HCT116 (cell line): Measurements from ENCODE around the gene LGALS12. TPM values are rescaled to one million over a fixed set of nuclear protein-coding genes. Genes with fewer than 3 reads are reported as not detected.

Experiments used
- ATAC-seq: fragments of 200-7000 bp; cut with Tn5 transposase; 2 replicates; pipeline ENCODE4 v1.9.1; 2020; ENCODE audit warnings: mild to moderate bottlenecking, moderate library complexity
- BruUV-seq: library from RNA; stranded (reverse); fragments of 400-500 nt; replicated peaks from 2 replicates; lab custom pipeline; 2021; lab: Mats Ljungman, UMichigan
- CTCF ChIA-PET: fragments of 300-600 bp; sonication (Branson Sonifier 250); formaldehyde crosslinking; loops from one replicate; lab custom pipeline; 2021; ENCODE audit warnings: antibody characterized with exemption; lab: Charles Lee
- POLR2A ChIA-PET: fragments of 300-600, 350-600 bp; sonication (Branson Sonifier 250); formaldehyde crosslinking; loops from one replicate; lab custom pipeline; 2021; ENCODE audit warnings: antibody characterized with exemption; lab: Charles Lee
- RAD21 ChIA-PET, 2 experiments: fragments of 300-600 bp; sonication (Branson Sonifier 250); formaldehyde crosslinking; loops; one replicate each; lab custom pipeline; 2023; ENCODE audit warnings: low total read pairs in 2 of 2; ENCODE audit not compliant: uncharacterized antibody in 2 of 2, unreplicated experiment in 2 of 2, low non-redundant PET in 1 of 2; lab: Charles Lee
- DNase-seq: peaks from one replicate; pipeline ENCODE4 v3.0.0-alpha.2; 2010; ENCODE audit warnings: low read depth, low spot score
- H2AFZ ChIP-seq: fragments of 200-600 bp; shearing (Covaris generic), sonication (generic); 2 replicates; pipeline ENCODE4 v1.6.1; 2017; ENCODE audit warnings: low read depth, mixed run types, mixed read lengths, antibody characterized with exemption, low read length; ENCODE audit not compliant: poor library complexity, severe bottlenecking
- H3K27ac ChIP-seq: 2 replicates; pipeline ENCODE4 v1.5.1; 2012; ENCODE audit warnings: low read depth, low read length
- H3K27me3 ChIP-seq: fragments of 200-600 bp; sonication (generic); 2 replicates; pipeline ENCODE4 v1.6.1; 2016; ENCODE audit warnings: mixed run types, low read length, mixed read lengths; ENCODE audit not compliant: insufficient read depth
- H3K36me3 ChIP-seq, 2 experiments: fragments of 200-500 bp in 1 of 2; fragments of 200-600 bp in 1 of 2; sonication (Bioruptor generic) in 1 of 2; sonication (generic) in 1 of 2; 2 replicates each; pipeline versions ENCODE4 v1.5.1 to v1.6.1; 2014 to 2016; ENCODE audit warnings: low read length in 2 of 2, inconsistent platforms in 1 of 2, mixed read lengths in 1 of 2, mixed run types in 1 of 2; ENCODE audit not compliant: insufficient read depth in 2 of 2, control insufficient read depth in 1 of 2
- H3K4me1 ChIP-seq, 2 experiments: fragments of 200-600 bp in 1 of 2; sonication (generic) in 1 of 2; 2 replicates each; pipeline versions ENCODE4 v1.5.1 to v1.6.1; 2012 to 2017; ENCODE audit warnings: low read length in 2 of 2, inconsistent platforms in 1 of 2, mild to moderate bottlenecking in 1 of 2, mixed read lengths in 1 of 2, mixed run types in 1 of 2, moderate library complexity in 1 of 2; ENCODE audit not compliant: insufficient read depth in 2 of 2, control insufficient read depth in 1 of 2
- H3K4me2 ChIP-seq: fragments of 200-600 bp; sonication (generic); 2 replicates; pipeline ENCODE4 v1.6.1; 2017; ENCODE audit warnings: mixed run types, low read length, mixed read lengths
- H3K4me3 ChIP-seq, 2 experiments: fragments of 200-600 bp in 1 of 2; sonication (generic) in 1 of 2; replicated peaks in 1 of 2; 2 replicates each; pipeline ENCODE4 v1.5.1; 2011 to 2016; ENCODE audit warnings: low read length in 2 of 2, control low read depth in 1 of 2, low read depth in 1 of 2, mild to moderate bottlenecking in 1 of 2, mixed read lengths in 1 of 2, mixed run types in 1 of 2
- H3K79me2 ChIP-seq: fragments of 200-600 bp; sonication (generic); 2 replicates; pipeline ENCODE4 v1.6.1; 2017; ENCODE audit warnings: mild to moderate bottlenecking, mixed run types, low read length, moderate library complexity, mixed read lengths; ENCODE audit not compliant: insufficient read depth
- H3K9ac ChIP-seq: fragments of 200-600 bp; sonication (generic); 2 replicates; pipeline ENCODE4 v1.6.1; 2016; ENCODE audit warnings: low read length, mixed read lengths
- H3K9me2 ChIP-seq: fragments of 200-600 bp; sonication (generic), shearing (Covaris generic); 2 replicates; pipeline ENCODE4 v1.6.1; 2017; ENCODE audit warnings: mixed run types, mild to moderate bottlenecking, moderate library complexity; ENCODE audit not compliant: insufficient read depth
- H3K9me3 ChIP-seq, 2 experiments: fragments of 200-500 bp in 1 of 2; fragments of 200-600 bp in 1 of 2; sonication (Bioruptor generic) in 1 of 2; sonication (generic) in 1 of 2; 2 replicates each; pipeline ENCODE4 v1.6.1; 2014 to 2017; ENCODE audit warnings: low read length in 2 of 2, mixed read lengths in 2 of 2, inconsistent platforms in 1 of 2, low read depth in 1 of 2, mild to moderate bottlenecking in 1 of 2, mixed run types in 1 of 2, moderate library complexity in 1 of 2; ENCODE audit not compliant: control insufficient read depth in 1 of 2, insufficient read depth in 1 of 2
- H4K20me1 ChIP-seq: fragments of 200-600 bp; sonication (generic), shearing (Covaris generic); 2 replicates; pipeline ENCODE4 v1.6.1; 2017; ENCODE audit warnings: mixed run types, mild to moderate bottlenecking, moderate library complexity; ENCODE audit not compliant: insufficient read depth
- ELF1 ChIP-seq: IDR thresholded peaks from 2 replicates; pipeline ENCODE4 v1.6.1; 2012; ENCODE audit warnings: low read depth, borderline replicate concordance
- POLR2A ChIP-seq: IDR thresholded peaks from 2 replicates; pipeline ENCODE4 v1.7.0; 2011; ENCODE audit warnings: borderline replicate concordance; ENCODE audit not compliant: insufficient read depth, insufficient read length; ENCODE audit errors: extremely low read depth
- SP1 ChIP-seq: IDR thresholded peaks from 2 replicates; pipeline ENCODE4 v1.6.1; 2012; ENCODE audit warnings: low read depth
- intact Hi-C: fragments of 100-400 bp; cut with micrococcal nuclease; formaldehyde crosslinking; loops from 2 replicates; pipeline ENCODE4 v1.10.0; 2022
- total RNA-seq: library from RNA; stranded (reverse); gene quantifications from one replicate; pipeline ENCODE4 v1.2.1, GENCODE V29; 2021; ENCODE audit not compliant: unreplicated experiment
- TF ChIP-seq, protein P1 (sequence below): IDR thresholded peaks from 2 replicates; pipeline ENCODE4 v1.6.1; 2011; ENCODE audit warnings: mild to moderate bottlenecking, low read length, moderate library complexity; ENCODE audit not compliant: insufficient replicate concordance; ENCODE audit errors: extremely low read depth
- TF ChIP-seq, protein P2 (sequence below): IDR thresholded peaks from 2 replicates; pipeline ENCODE4 v1.6.1; 2012
- TF ChIP-seq, protein P3 (sequence below), 3 experiments: fragments of 200-600 bp in 1 of 3; sonication (generic) in 1 of 3; IDR thresholded peaks in 2 of 3; conservative IDR thresholded peaks in 1 of 3; 2 replicates each; pipeline ENCODE4 v1.5.1; 2012 to 2017; ENCODE audit warnings: low read depth in 2 of 3, low read length in 2 of 3, antibody characterized with exemption in 1 of 3, borderline replicate concordance in 1 of 3, control low read depth in 1 of 3, mild to moderate bottlenecking in 1 of 3, mixed read lengths in 1 of 3, mixed run types in 1 of 3, moderate library complexity in 1 of 3; ENCODE audit not compliant: insufficient read depth in 1 of 3

LGALS12 gene
- total RNA-seq, 1 experiment from 2014 or later: not detected

DNA sequence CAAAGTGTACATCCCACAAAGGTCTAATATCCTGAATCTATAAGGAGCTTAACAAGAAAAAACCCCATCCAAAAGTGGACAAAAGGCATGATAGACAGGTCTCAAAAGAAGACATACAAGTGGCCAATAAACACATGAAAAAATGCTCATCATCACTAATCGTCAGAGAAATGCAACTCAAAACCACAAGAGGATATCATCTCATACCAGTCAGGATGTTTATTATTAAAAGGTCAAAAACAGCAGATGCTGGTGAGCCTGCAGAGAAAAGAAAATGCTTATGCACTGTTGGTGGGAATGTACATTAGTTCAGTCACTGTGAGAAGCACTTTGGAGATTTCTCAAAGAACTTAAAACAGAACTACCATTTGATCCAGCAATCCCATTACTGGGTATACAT, 12.7 kb downstream of the LGALS12 start:
- Histone ChIP-seq H4K20me1 (no peaks in the 10 kb centered on the region), H3K27ac (no peak overlapping the region), H3K4me1 (no peaks in the 10 kb centered on the region)
- POLR2A ChIA-PET: no interaction called here
- no peak for DNase-seq
- intact Hi-C loops: no loop called here
- TF ChIP-seq ELF1 (no peak), POLR2A (no peak), SP1 (no peak)
- TF ChIP-seq, protein P1, sequence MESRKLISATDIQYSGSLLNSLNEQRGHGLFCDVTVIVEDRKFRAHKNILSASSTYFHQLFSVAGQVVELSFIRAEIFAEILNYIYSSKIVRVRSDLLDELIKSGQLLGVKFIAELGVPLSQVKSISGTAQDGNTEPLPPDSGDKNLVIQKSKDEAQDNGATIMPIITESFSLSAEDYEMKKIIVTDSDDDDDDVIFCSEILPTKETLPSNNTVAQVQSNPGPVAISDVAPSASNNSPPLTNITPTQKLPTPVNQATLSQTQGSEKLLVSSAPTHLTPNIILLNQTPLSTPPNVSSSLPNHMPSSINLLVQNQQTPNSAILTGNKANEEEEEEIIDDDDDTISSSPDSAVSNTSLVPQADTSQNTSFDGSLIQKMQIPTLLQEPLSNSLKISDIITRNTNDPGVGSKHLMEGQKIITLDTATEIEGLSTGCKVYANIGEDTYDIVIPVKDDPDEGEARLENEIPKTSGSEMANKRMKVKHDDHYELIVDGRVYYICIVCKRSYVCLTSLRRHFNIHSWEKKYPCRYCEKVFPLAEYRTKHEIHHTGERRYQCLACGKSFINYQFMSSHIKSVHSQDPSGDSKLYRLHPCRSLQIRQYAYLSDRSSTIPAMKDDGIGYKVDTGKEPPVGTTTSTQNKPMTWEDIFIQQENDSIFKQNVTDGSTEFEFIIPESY: no peak
- TF ChIP-seq, protein P2, sequence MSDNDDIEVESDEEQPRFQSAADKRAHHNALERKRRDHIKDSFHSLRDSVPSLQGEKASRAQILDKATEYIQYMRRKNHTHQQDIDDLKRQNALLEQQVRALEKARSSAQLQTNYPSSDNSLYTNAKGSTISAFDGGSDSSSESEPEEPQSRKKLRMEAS: no peak
- TF ChIP-seq, protein P3, sequence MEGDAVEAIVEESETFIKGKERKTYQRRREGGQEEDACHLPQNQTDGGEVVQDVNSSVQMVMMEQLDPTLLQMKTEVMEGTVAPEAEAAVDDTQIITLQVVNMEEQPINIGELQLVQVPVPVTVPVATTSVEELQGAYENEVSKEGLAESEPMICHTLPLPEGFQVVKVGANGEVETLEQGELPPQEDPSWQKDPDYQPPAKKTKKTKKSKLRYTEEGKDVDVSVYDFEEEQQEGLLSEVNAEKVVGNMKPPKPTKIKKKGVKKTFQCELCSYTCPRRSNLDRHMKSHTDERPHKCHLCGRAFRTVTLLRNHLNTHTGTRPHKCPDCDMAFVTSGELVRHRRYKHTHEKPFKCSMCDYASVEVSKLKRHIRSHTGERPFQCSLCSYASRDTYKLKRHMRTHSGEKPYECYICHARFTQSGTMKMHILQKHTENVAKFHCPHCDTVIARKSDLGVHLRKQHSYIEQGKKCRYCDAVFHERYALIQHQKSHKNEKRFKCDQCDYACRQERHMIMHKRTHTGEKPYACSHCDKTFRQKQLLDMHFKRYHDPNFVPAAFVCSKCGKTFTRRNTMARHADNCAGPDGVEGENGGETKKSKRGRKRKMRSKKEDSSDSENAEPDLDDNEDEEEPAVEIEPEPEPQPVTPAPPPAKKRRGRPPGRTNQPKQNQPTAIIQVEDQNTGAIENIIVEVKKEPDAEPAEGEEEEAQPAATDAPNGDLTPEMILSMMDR (IDR thresholded peaks at IDR 0.05 in 2 of 3, conservative IDR thresholded peaks at IDR 0.05 in 1 of 3; ENCODE audit: borderline replicate concordance in 1 of 3, insufficient read depth in 1 of 3, low read depth in 2 of 3, low read length in 2 of 3): no peak
- TF ChIP-seq, all 23 proteins: peak for 0
- H3K27me3 ChIP-seq: no peaks in the 10 kb centered on the region
- H3K4me3 ChIP-seq: no peak overlapping the region
- no peaks in the 10 kb centered on the region for H3K36me3 ChIP-seq
- H2AFZ ChIP-seq: no peak overlapping the region
- H3K9me2 ChIP-seq: no peaks in the 10 kb centered on the region
- BruUV-seq: no TSS peak
- no peaks in the 10 kb centered on the region for H3K9me3 ChIP-seq
- CTCF ChIA-PET: no interaction called here
- RAD21 ChIA-PET: no interaction called here
- H3K79me2 ChIP-seq: no peaks in the 10 kb centered on the region
- H3K9ac ChIP-seq: no peak overlapping the region
- no peak overlapping the region for H3K4me2 ChIP-seq
- no peak for ATAC-seq
